H9 (cell line): ENCODE results near the gene SCG2. TPM values are rescaled to one million over a fixed set of nuclear protein-coding genes. Genes with fewer than 3 reads are reported as not detected.

ENCODE experiments used
- DNase-seq: peaks from one replicate; pipeline ENCODE4 v3.0.0-alpha.2; 2017
- H2AFZ ChIP-seq: one replicate; pipeline ENCODE4 v1.6.1; 2013; ENCODE audit warnings: mild to moderate bottlenecking, low read length, control low read depth, moderate library complexity
- H2AK5ac ChIP-seq: 2 replicates; pipeline ENCODE4 v1.6.1; 2013; ENCODE audit warnings: low read length, control low read depth, mixed read lengths; ENCODE audit not compliant: insufficient read length
- H2BK120ac ChIP-seq: one replicate; pipeline ENCODE4 v1.6.1; 2013; ENCODE audit warnings: low read depth, mild to moderate bottlenecking, low read length, control low read depth, inconsistent platforms; ENCODE audit not compliant: poor library complexity, severe bottlenecking
- H2BK12ac ChIP-seq: 2 replicates; pipeline ENCODE4 v1.6.1; 2013; ENCODE audit warnings: low read length, control low read depth, mixed read lengths, low read depth; ENCODE audit not compliant: insufficient read length
- H2BK15ac ChIP-seq: 2 replicates; pipeline ENCODE4 v1.6.1; 2013; ENCODE audit warnings: low read depth, low read length, control low read depth
- H2BK20ac ChIP-seq: one replicate; pipeline ENCODE4 v1.6.1; 2013; ENCODE audit warnings: low read depth, mild to moderate bottlenecking, low read length, control low read depth, inconsistent platforms; ENCODE audit not compliant: poor library complexity, severe bottlenecking
- H2BK5ac ChIP-seq: 2 replicates; pipeline ENCODE4 v1.6.1; 2013; ENCODE audit warnings: low read length, control low read depth, mixed read lengths; ENCODE audit not compliant: insufficient read length
- H3K14ac ChIP-seq: 2 replicates; pipeline ENCODE4 v1.6.1; 2013; ENCODE audit warnings: low read length, control low read depth; ENCODE audit not compliant: insufficient read depth
- H3K18ac ChIP-seq: 2 replicates; pipeline ENCODE4 v1.6.1; 2013; ENCODE audit warnings: low read depth, mild to moderate bottlenecking, mixed read lengths, low read length, control low read depth; ENCODE audit not compliant: insufficient read length
- H3K23ac ChIP-seq: 2 replicates; pipeline ENCODE4 v1.6.1; 2013; ENCODE audit warnings: low read length, control low read depth, mixed read lengths, low read depth; ENCODE audit not compliant: insufficient read length
- H3K23me2 ChIP-seq: 2 replicates; pipeline ENCODE4 v1.6.1; 2013; ENCODE audit warnings: low read depth, mild to moderate bottlenecking, mixed read lengths, low read length, control low read depth; ENCODE audit not compliant: insufficient read length, poor library complexity, severe bottlenecking
- H3K27ac ChIP-seq: 2 replicates; pipeline ENCODE4 v1.5.1; 2013; ENCODE audit warnings: low read length, control low read depth, mixed read lengths, low read depth; ENCODE audit not compliant: insufficient read length
- H3K27me3 ChIP-seq: 2 replicates; pipeline ENCODE4 v1.6.1; 2013; ENCODE audit warnings: low read length, control low read depth, inconsistent platforms; ENCODE audit not compliant: insufficient read depth
- H3K4ac ChIP-seq: 2 replicates; pipeline ENCODE4 v1.6.1; 2013; ENCODE audit warnings: low read depth, mild to moderate bottlenecking, control low read depth, inconsistent platforms, low read length, moderate library complexity
- H3K4me1 ChIP-seq: 2 replicates; pipeline ENCODE4 v1.6.1; 2013; ENCODE audit warnings: low read length, control low read depth, inconsistent platforms; ENCODE audit not compliant: insufficient read depth
- H3K4me2 ChIP-seq: 2 replicates; pipeline ENCODE4 v1.6.1; 2013; ENCODE audit warnings: low read length, control low read depth, mixed read lengths; ENCODE audit not compliant: insufficient read length, insufficient read depth
- H3K56ac ChIP-seq: 2 replicates; pipeline ENCODE4 v1.6.1; 2013; ENCODE audit warnings: low read depth, mild to moderate bottlenecking, mixed read lengths, low read length, control low read depth; ENCODE audit not compliant: insufficient read length
- H3K79me1 ChIP-seq: 2 replicates; pipeline ENCODE4 v1.6.1; 2013; ENCODE audit warnings: low read depth, mild to moderate bottlenecking, moderate library complexity, low read length, control low read depth, inconsistent platforms; ENCODE audit not compliant: insufficient read depth, poor library complexity, severe bottlenecking
- H3K79me2 ChIP-seq: 2 replicates; pipeline ENCODE4 v1.6.1; 2013; ENCODE audit warnings: low read length, control low read depth, inconsistent platforms; ENCODE audit not compliant: insufficient read depth
- H3K9ac ChIP-seq: 2 replicates; pipeline ENCODE4 v1.6.1; 2013; ENCODE audit warnings: low read length, control low read depth, mixed read lengths; ENCODE audit not compliant: insufficient read length; ENCODE audit errors: extremely low read depth
- H3K9me3 ChIP-seq: one replicate; pipeline ENCODE4 v1.6.1; 2013; ENCODE audit warnings: low read depth, low read length, inconsistent platforms; ENCODE audit not compliant: control insufficient read depth
- H3T11ph ChIP-seq: one replicate; pipeline ENCODE4 v1.6.1; 2013; ENCODE audit warnings: mild to moderate bottlenecking, low read length, control low read depth, inconsistent platforms
- H4K20me1 ChIP-seq: one replicate; pipeline ENCODE4 v1.6.1; 2013; ENCODE audit not compliant: control insufficient read depth, insufficient read length, insufficient read depth
- H4K5ac ChIP-seq: 2 replicates; pipeline ENCODE4 v1.6.1; 2013; ENCODE audit warnings: low read depth, mild to moderate bottlenecking, mixed read lengths, low read length, control low read depth; ENCODE audit not compliant: insufficient read length
- H4K8ac ChIP-seq: replicated peaks from 2 replicates; pipeline ENCODE4 v1.6.1; 2013; ENCODE audit warnings: low read length, control low read depth, mixed read lengths, low read depth; ENCODE audit not compliant: insufficient read length
- H4K91ac ChIP-seq: 2 replicates; pipeline ENCODE4 v1.6.1; 2013; ENCODE audit warnings: low read depth, mild to moderate bottlenecking, moderate library complexity, mixed read lengths, low read length, control low read depth; ENCODE audit not compliant: insufficient read length
- H3K27ac Mint-ChIP-seq, 3 experiments: 2 replicates in 2 of 3; 3 replicates in 1 of 3; pipeline ENCODE4 v1.8.0; 2020 to 2021; ENCODE audit warnings: mixed read lengths in 3 of 3, mild to moderate bottlenecking in 1 of 3, moderate library complexity in 1 of 3
- H3K27me3 Mint-ChIP-seq: 2 replicates; pipeline ENCODE4 v1.8.0; 2021; ENCODE audit warnings: low read depth, mild to moderate bottlenecking, moderate library complexity, mixed read lengths
- H3K36me3 Mint-ChIP-seq, 3 experiments: 2 replicates in 2 of 3; 3 replicates in 1 of 3; pipeline ENCODE4 v1.8.0; 2020 to 2021; ENCODE audit warnings: low read depth in 3 of 3, mixed read lengths in 3 of 3; ENCODE audit not compliant: insufficient read depth in 1 of 3
- H3K4me1 Mint-ChIP-seq, 2 experiments: 2 replicates each; pipeline ENCODE4 v1.8.0; 2020; ENCODE audit warnings: mixed read lengths in 2 of 2
- H3K4me3 Mint-ChIP-seq, 2 experiments: 2 replicates in 1 of 2; 3 replicates in 1 of 2; pipeline ENCODE4 v1.8.0; 2020 to 2021; ENCODE audit warnings: mild to moderate bottlenecking in 2 of 2, mixed read lengths in 2 of 2, moderate library complexity in 1 of 2
- H3K9me3 Mint-ChIP-seq, 2 experiments: 2 replicates in 1 of 2; 3 replicates in 1 of 2; pipeline ENCODE4 v1.8.0; 2020; ENCODE audit warnings: mild to moderate bottlenecking in 2 of 2, mixed read lengths in 2 of 2, moderate library complexity in 1 of 2
- CTCF ChIP-seq: fragments of 200-600 bp; sonication (generic); conservative IDR thresholded peaks from 3 replicates; pipeline ENCODE4 v1.8.0; 2021; ENCODE audit warnings: antibody characterized with exemption, mild to moderate bottlenecking
- WGBS: extraction: QIAGEN DNeasy Blood & Tissue Kit; methylation state at CpG from one replicate; pipeline ENCODE4 v1.1.7; 2013; ENCODE audit warnings: missing lambda C conversion rate, low lambda C conversion rate, mixed read lengths; ENCODE audit not compliant: insufficient read length; ENCODE audit errors: extremely low coverage; 5-methylcytosine and 5-hydroxymethylcytosine counted together
- total RNA-seq: library from RNA; stranded (reverse); gene quantifications from 2 replicates; pipeline ENCODE4 v1.2.1, GENCODE V29; 2021

The SCG2 gene
- total RNA-seq, 1 experiment from 2014 or later: 4.4 TPM

- no peak overlapping the region for H3K23ac ChIP-seq
- no peaks in the 10 kb centered on the region for H3K23me2 ChIP-seq
- H2BK12ac ChIP-seq: no peak overlapping the region
- no peak overlapping the region for H2AK5ac ChIP-seq
- no peak overlapping the region for H4K8ac ChIP-seq
- no peaks in the 10 kb centered on the region for H3K27me3 ChIP-seq
- H3K79me1 ChIP-seq: no peaks in the 10 kb centered on the region
- H2BK120ac ChIP-seq: no peak overlapping the region
- peaks cover 3 to 18% of the 10 kb centered on the region in 2 experiments; a peak in 4 of 5 replicates for H3K9me3 Mint-ChIP-seq
- H3K14ac ChIP-seq: no peak overlapping the region
- no peak overlapping the region for H3K18ac ChIP-seq
- no peak overlapping the region for H3K27ac ChIP-seq
- H4K20me1 ChIP-seq: no peaks in the 10 kb centered on the region
- no peak overlapping the region for H2BK15ac ChIP-seq
- H3K4me1 ChIP-seq: peaks cover 9% of the 10 kb centered on the region
- no peak overlapping the region for H3K4me3 Mint-ChIP-seq
- H2BK5ac ChIP-seq: no peak overlapping the region
- no peak overlapping the region for H3K56ac ChIP-seq
- H3K9ac ChIP-seq: no peak overlapping the region
- no peak for TF ChIP-seq CTCF
- no peak overlapping the region for H3K4ac ChIP-seq
- no peaks in the 10 kb centered on the region for H3K9me3 ChIP-seq
- no peak overlapping the region for H2AFZ ChIP-seq
- H3K4me2 ChIP-seq: no peak overlapping the region
- H3K36me3 Mint-ChIP-seq: peaks cover 12 to 28% (median 27%) of the 10 kb centered on the region in 3 experiments
- H3K79me2 ChIP-seq: no peaks in the 10 kb centered on the region
- no CpG with 5 or more reads among the region's 4 CpGs for WGBS
- DNase-seq: no peak
- H2BK20ac ChIP-seq: no peak overlapping the region
- peaks cover 39 to 50% of the 10 kb centered on the region in 2 experiments for H3K4me1 Mint-ChIP-seq
- H3T11ph ChIP-seq: no peak overlapping the region
- H3K27me3 Mint-ChIP-seq: no peaks in the 10 kb centered on the region; the same call in 1 of the 2 replicates
- H4K5ac ChIP-seq: no peak overlapping the region
- H4K91ac ChIP-seq: no peak overlapping the region
- no peak overlapping the region; a peak in 1 of 7 replicates for H3K27ac Mint-ChIP-seq
These were observed 41.1 kb upstream of the SCG2 start for GRCh38 chr2:223643309-223643708.
